Naive thymus-derived CD8-positive, alpha-beta T cell (primary cell): ENCODE data around the gene LRRC8D. TPM values are rescaled to one million over a fixed set of nuclear protein-coding genes. Genes with fewer than 3 reads are reported as not detected.
"Not testable (repeated sequence)": the region's sequence is repeated elsewhere in the genome, so short reads cannot be mapped to it uniquely, and the experiment has no call there.

ENCODE experiments used
- ATAC-seq, 2 donors: fragments of 150-1000 bp; cut with Tn5 transposase in 1 of 2; sonication (Bioruptor Pico), chemical (Tn5 transposase) in 1 of 2; 1 replicate in 1 of 2; 2 replicates in 1 of 2; pipeline ENCODE4 v1.10.0; 2021; ENCODE audit warnings: mild to moderate bottlenecking in 2 of 2, moderate library complexity in 2 of 2
- POLR2A ChIA-PET: fragments of 350-600 bp; sonication (Branson Sonifier 250); formaldehyde crosslinking; loops from one replicate; lab custom pipeline; 2021; ENCODE audit warnings: antibody characterized with exemption; lab: Charles Lee
- DNase-seq, 10 donors: peaks; one replicate each; pipeline versions ENCODE4 v3.0.0 to v3.0.0-alpha.2; 2020 to 2022
- H3K27ac Mint-ChIP-seq, 10 donors: one replicate each; pipeline ENCODE4 v1.8.0; 2020 to 2022; ENCODE audit warnings: mild to moderate bottlenecking in 10 of 10, mixed read lengths in 10 of 10, moderate library complexity in 4 of 10, inconsistent platforms in 1 of 10
- H3K27me3 Mint-ChIP-seq, 5 donors: one replicate each; pipeline ENCODE4 v1.8.0; 2021 to 2022; ENCODE audit warnings: mixed read lengths in 5 of 5
- H3K36me3 Mint-ChIP-seq, 3 donors: one replicate each; pipeline ENCODE4 v1.8.0; 2020 to 2022; ENCODE audit warnings: mixed read lengths in 3 of 3, mild to moderate bottlenecking in 2 of 3, inconsistent platforms in 1 of 3
- H3K4me1 Mint-ChIP-seq, 4 donors: one replicate each; pipeline ENCODE4 v1.8.0; 2021 to 2022; ENCODE audit warnings: mixed read lengths in 4 of 4
- H3K4me3 Mint-ChIP-seq, 10 donors: one replicate each; pipeline ENCODE4 v1.8.0; 2020 to 2022; ENCODE audit warnings: mild to moderate bottlenecking in 10 of 10, mixed read lengths in 10 of 10, moderate library complexity in 6 of 10, inconsistent platforms in 1 of 10
- H3K9me3 Mint-ChIP-seq, 9 donors: one replicate each; pipeline ENCODE4 v1.8.0; 2020 to 2022; ENCODE audit warnings: mixed read lengths in 9 of 9, mild to moderate bottlenecking in 3 of 9, inconsistent platforms in 1 of 9, moderate library complexity in 1 of 9
- polyA plus RNA-seq, 3 donors: library from polyadenylated mRNA; unstranded; fragments of 300-500 nt; fragmentation: Illumina TruSeq; gene quantifications; one replicate each; pipeline ENCODE4 v1.2.3, GENCODE V29; 2021
- total RNA-seq, 8 experiments: library from RNA in 2 of 8; stranded (reverse) in 2 of 8; gene quantifications; one replicate each; pipeline ENCODE4 v1.2.3 and lab custom pipeline; 2021 to 2026

The LRRC8D gene
- total and polyA plus RNA-seq, 5 experiments from 2014 or later, result 37.1 to 60.0 (median 42.3) TPM

GRCh38 chr1:89795571-89795970 is 25.3 kb upstream of the LRRC8D start:
- H3K36me3 Mint-ChIP-seq, H3K27ac Mint-ChIP-seq, H3K4me1 Mint-ChIP-seq, H3K9me3 Mint-ChIP-seq, DNase-seq, H3K27me3 Mint-ChIP-seq, POLR2A ChIA-PET, H3K4me3 Mint-ChIP-seq, ATAC-seq: not testable (repeated sequence)

DNA sequence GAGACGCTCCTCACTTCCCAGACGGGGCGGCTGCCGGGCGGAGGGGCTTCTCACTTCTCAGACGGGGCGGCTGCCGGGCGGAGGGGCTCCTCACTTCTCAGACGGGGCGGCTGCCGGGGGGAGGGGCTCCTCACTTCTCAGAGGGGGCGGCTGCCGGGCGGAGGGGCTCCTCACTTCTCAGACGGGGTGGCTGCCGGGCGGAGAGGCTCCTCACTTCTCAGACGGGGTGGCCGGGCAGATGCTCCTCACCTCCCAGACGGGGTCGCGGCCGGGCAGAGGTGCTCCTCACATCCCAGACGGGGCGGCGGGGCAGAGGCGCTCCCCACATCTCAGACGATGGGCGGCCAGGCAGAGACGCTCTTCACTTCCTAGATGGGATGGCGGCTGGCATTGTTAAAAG is 23.0 kb upstream of the LRRC8D start:
- H3K36me3 Mint-ChIP-seq, H3K27me3 Mint-ChIP-seq, H3K4me1 Mint-ChIP-seq, POLR2A ChIA-PET, H3K4me3 Mint-ChIP-seq, ATAC-seq, DNase-seq, H3K9me3 Mint-ChIP-seq: not testable (repeated sequence)
- peak overlapping the region in 2 of 10 donors; percentile 65 to 79 for H3K27ac Mint-ChIP-seq

DNA sequence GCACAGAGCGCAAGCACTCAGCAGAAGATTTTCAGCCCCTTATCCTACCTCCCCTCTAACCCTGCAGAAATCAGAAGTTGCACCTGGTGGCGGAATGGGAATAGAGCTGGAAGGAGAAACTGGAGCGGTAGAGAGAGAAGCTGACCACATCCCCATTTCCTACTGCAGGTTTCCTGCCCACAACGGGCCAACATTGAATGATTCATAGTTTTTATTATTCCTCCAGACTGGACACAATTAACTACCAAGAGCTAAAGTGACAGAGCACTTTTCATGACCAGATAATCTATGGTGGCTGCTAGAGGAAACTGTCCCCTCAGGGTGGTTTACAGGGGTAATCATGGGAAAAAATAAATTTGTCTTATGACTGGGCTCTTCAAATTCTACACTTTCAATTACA is 21.3 kb upstream of the LRRC8D start:
- POLR2A ChIA-PET, result no interaction called here
- Mint-ChIP-seq H3K27me3 (peaks cover 0 to 4% (median 0%) of the 10 kb centered on the region in 5 donors), H3K9me3 (no peaks in the 10 kb centered on the region), H3K4me1 (peaks cover 0 to 4% (median 1%) of the 10 kb centered on the region in 4 donors), H3K27ac (no peak overlapping the region), H3K4me3 (no peak overlapping the region), H3K36me3 (no peaks in the 10 kb centered on the region)
- ATAC-seq, result no peak
- no peak for DNase-seq

- no peak overlapping the region for H3K27ac Mint-ChIP-seq
- no peak overlapping the region for H3K4me3 Mint-ChIP-seq
- POLR2A ChIA-PET, result no interaction called here
- ATAC-seq, result no peak
- H3K36me3 Mint-ChIP-seq, result no peaks in the 10 kb centered on the region
- DNase-seq, result no peak
- H3K27me3 Mint-ChIP-seq, result peaks cover 0 to 4% (median 0%) of the 10 kb centered on the region in 5 donors
- H3K4me1 Mint-ChIP-seq, result peaks cover 0 to 4% (median 1%) of the 10 kb centered on the region in 4 donors
- no peaks in the 10 kb centered on the region for H3K9me3 Mint-ChIP-seq
Observed at GRCh38 chr1:89800022-89800655, 20.7 kb upstream of the LRRC8D start.

GRCh38 chr1:89800718-89801117 is 20.1 kb upstream of the LRRC8D start:
- DNase-seq (no peak), ATAC-seq (no peak)
- POLR2A ChIA-PET, result no interaction called here
- Mint-ChIP-seq H3K27ac (no peak overlapping the region), H3K9me3 (no peaks in the 10 kb centered on the region), H3K27me3 (peaks cover 0 to 4% (median 0%) of the 10 kb centered on the region in 5 donors), H3K4me3 (no peak overlapping the region), H3K36me3 (no peaks in the 10 kb centered on the region), H3K4me1 (peaks cover 0 to 4% (median 1%) of the 10 kb centered on the region in 4 donors)

GRCh38 chr1:89802051-89802450 is 18.8 kb upstream of the LRRC8D start:
- no peaks in the 10 kb centered on the region for H3K36me3 Mint-ChIP-seq
- H3K27ac Mint-ChIP-seq, result no peak overlapping the region
- H3K4me1 Mint-ChIP-seq, result peaks cover 0 to 4% (median 1%) of the 10 kb centered on the region in 4 donors
- POLR2A ChIA-PET, result interaction anchor here (0.6 kb wide), 1 partner anchor 854 kb away, joined by 3 read pairs; no protein-coding TSS in a partner anchor
- ATAC-seq (no peak), DNase-seq (no peak)
- H3K9me3 Mint-ChIP-seq, result no peaks in the 10 kb centered on the region
- no peak overlapping the region for H3K4me3 Mint-ChIP-seq
- peaks cover 0 to 4% (median 0%) of the 10 kb centered on the region in 5 donors for H3K27me3 Mint-ChIP-seq

DNA sequence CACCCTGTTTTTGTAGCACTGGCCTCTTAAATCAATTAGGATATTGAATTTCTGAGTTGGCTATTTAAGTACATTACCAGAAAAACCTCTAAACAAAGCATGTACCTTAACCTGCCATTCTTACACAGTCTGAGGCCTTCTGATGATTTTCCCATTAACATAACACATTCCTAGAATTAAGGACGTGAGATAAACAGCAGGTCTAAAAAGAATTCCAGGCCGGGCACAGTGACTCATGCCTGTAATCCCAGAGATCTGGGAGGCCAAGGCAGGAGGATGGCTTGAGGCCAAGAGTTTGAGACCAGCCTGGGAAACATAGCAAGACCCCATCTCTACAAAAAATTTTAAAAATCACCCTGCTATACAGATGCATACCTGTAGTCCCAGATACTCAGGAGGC is 18.0 kb upstream of the LRRC8D start:
- Mint-ChIP-seq H3K4me1 (peaks cover 0 to 4% (median 1%) of the 10 kb centered on the region in 4 donors), H3K27ac (no peak overlapping the region), H3K4me3 (no peak overlapping the region), H3K36me3 (no peaks in the 10 kb centered on the region), H3K9me3 (no peaks in the 10 kb centered on the region), H3K27me3 (peaks cover 0 to 4% (median 0%) of the 10 kb centered on the region in 5 donors)
- DNase-seq (no peak), ATAC-seq (no peak)
- POLR2A ChIA-PET, result no interaction called here

- Mint-ChIP-seq H3K27me3 (peaks cover 0 to 2% (median 0%) of the 10 kb centered on the region in 5 donors), H3K36me3 (no peaks in the 10 kb centered on the region), H3K4me3 (no peak overlapping the region), H3K4me1 (peaks cover 0 to 3% (median under 1%) of the 10 kb centered on the region in 4 donors), H3K9me3 (no peaks in the 10 kb centered on the region), H3K27ac (no peak overlapping the region)
- peak; percentile 68 to 90 (median 79) for DNase-seq
- POLR2A ChIA-PET, result interaction anchor here (0.6 to 1.3 kb wide), 7 partner anchors 11 to 184 kb away, joined by 3 to 5 read pairs (median 3); partner anchors contain the start of gene LRRC8D
- ATAC-seq, result peak; percentile 90 to 98
Observed at GRCh38 chr1:89804642-89805237, 16.1 kb upstream of the LRRC8D start.

- no peak overlapping the region for H3K4me3 Mint-ChIP-seq
- ATAC-seq (no peak), DNase-seq (no peak)
- POLR2A ChIA-PET, result interaction anchor here (1.3 kb wide), 1 partner anchor 37 kb away, joined by 4 read pairs; no protein-coding TSS in a partner anchor
- H3K36me3 Mint-ChIP-seq, result no peaks in the 10 kb centered on the region
- no peak overlapping the region for H3K27ac Mint-ChIP-seq
- peaks cover 0 to 3% (median 0%) of the 10 kb centered on the region in 4 donors for H3K4me1 Mint-ChIP-seq
- H3K27me3 Mint-ChIP-seq, result peaks cover 0 to 2% (median 0%) of the 10 kb centered on the region in 5 donors
- no peaks in the 10 kb centered on the region for H3K9me3 Mint-ChIP-seq
Observed at GRCh38 chr1:89806616-89807015, 14.2 kb upstream of the LRRC8D start.

- ATAC-seq, result no peak
- DNase-seq, result no peak
- H3K4me1 Mint-ChIP-seq, result peaks cover 0 to 3% (median 0%) of the 10 kb centered on the region in 4 donors
- POLR2A ChIA-PET, result interaction anchor here (1.3 kb wide), 1 partner anchor 36 kb away, joined by 4 read pairs; no protein-coding TSS in a partner anchor
- H3K27ac Mint-ChIP-seq, result no peak overlapping the region
- no peak overlapping the region for H3K4me3 Mint-ChIP-seq
- no peaks in the 10 kb centered on the region for H3K9me3 Mint-ChIP-seq
- H3K27me3 Mint-ChIP-seq, result peaks cover 0 to 2% (median 0%) of the 10 kb centered on the region in 5 donors
- peaks cover 0 to 2% (median 0%) of the 10 kb centered on the region in 3 donors for H3K36me3 Mint-ChIP-seq
Observed at GRCh38 chr1:89807503-89807902, 13.3 kb upstream of the LRRC8D start.

DNA sequence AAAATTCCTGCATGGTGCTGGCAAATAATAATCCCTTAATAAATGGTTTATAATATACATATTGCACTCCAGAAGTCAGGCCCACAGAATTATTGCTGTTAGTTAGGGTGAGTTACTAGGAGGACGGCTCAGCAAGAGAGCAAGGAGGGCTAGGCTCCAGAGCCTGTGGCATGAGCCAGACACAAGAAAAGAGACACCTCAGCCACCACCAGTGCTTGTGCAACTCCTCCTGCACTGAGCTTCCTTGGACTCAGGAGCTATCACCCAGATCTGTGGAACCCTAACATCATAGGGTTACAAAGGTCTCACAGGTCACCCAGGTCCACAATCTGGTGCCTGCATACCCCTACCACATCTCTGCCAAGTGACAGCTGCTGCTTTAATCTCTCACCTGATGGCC is 12.8 kb upstream of the LRRC8D start:
- peaks cover 0 to 3% (median 0%) of the 10 kb centered on the region in 3 donors for H3K36me3 Mint-ChIP-seq
- DNase-seq (no peak), ATAC-seq (no peak)
- H3K27me3 Mint-ChIP-seq, result peaks cover 0 to 2% (median 0%) of the 10 kb centered on the region in 5 donors
- H3K4me1 Mint-ChIP-seq, result peaks cover 0 to 3% (median 0%) of the 10 kb centered on the region in 4 donors
- H3K4me3 Mint-ChIP-seq, result no peak overlapping the region
- no peak overlapping the region for H3K27ac Mint-ChIP-seq
- no peaks in the 10 kb centered on the region for H3K9me3 Mint-ChIP-seq
- POLR2A ChIA-PET, result no interaction called here

- Mint-ChIP-seq H3K36me3 (peaks cover 0 to 4% (median 0%) of the 10 kb centered on the region in 3 donors), H3K4me3 (no peak overlapping the region), H3K9me3 (no peaks in the 10 kb centered on the region), H3K4me1 (peaks cover 0 to 3% (median 0%) of the 10 kb centered on the region in 4 donors), H3K27ac (no peak overlapping the region), H3K27me3 (peaks cover 0 to 2% (median 0%) of the 10 kb centered on the region in 5 donors)
- ATAC-seq, result no peak
- no peak for DNase-seq
- POLR2A ChIA-PET, result interaction anchor here (1.0 kb wide), 1 partner anchor 12 kb away, joined by 4 read pairs; no protein-coding TSS in a partner anchor
Observed at GRCh38 chr1:89808441-89809117, 12.3 kb upstream of the LRRC8D start.
